HCT116 (cell line): Measurements from ENCODE around the gene EHD3. TPM values are rescaled to one million over a fixed set of nuclear protein-coding genes. Genes with fewer than 3 reads are reported as not detected.

Experiments
- ATAC-seq: fragments of 200-7000 bp; cut with Tn5 transposase; 2 replicates; pipeline ENCODE4 v1.9.1; 2020; ENCODE audit warnings: mild to moderate bottlenecking, moderate library complexity
- BruUV-seq: library from RNA; stranded (reverse); fragments of 400-500 nt; replicated peaks from 2 replicates; lab custom pipeline; 2021; lab: Mats Ljungman, UMichigan
- CTCF ChIA-PET: fragments of 300-600 bp; sonication (Branson Sonifier 250); formaldehyde crosslinking; loops from one replicate; lab custom pipeline; 2021; ENCODE audit warnings: antibody characterized with exemption; lab: Charles Lee
- POLR2A ChIA-PET: fragments of 300-600, 350-600 bp; sonication (Branson Sonifier 250); formaldehyde crosslinking; loops from one replicate; lab custom pipeline; 2021; ENCODE audit warnings: antibody characterized with exemption; lab: Charles Lee
- RAD21 ChIA-PET, 2 experiments: fragments of 300-600 bp; sonication (Branson Sonifier 250); formaldehyde crosslinking; loops; one replicate each; lab custom pipeline; 2023; ENCODE audit warnings: low total read pairs in 2 of 2; ENCODE audit not compliant: uncharacterized antibody in 2 of 2, unreplicated experiment in 2 of 2, low non-redundant PET in 1 of 2; lab: Charles Lee
- DNase-seq: peaks from one replicate; pipeline ENCODE4 v3.0.0-alpha.2; 2010; ENCODE audit warnings: low read depth, low spot score
- H2AFZ ChIP-seq: fragments of 200-600 bp; shearing (Covaris generic), sonication (generic); 2 replicates; pipeline ENCODE4 v1.6.1; 2017; ENCODE audit warnings: low read depth, mixed run types, mixed read lengths, antibody characterized with exemption, low read length; ENCODE audit not compliant: poor library complexity, severe bottlenecking
- H3K27ac ChIP-seq: 2 replicates; pipeline ENCODE4 v1.5.1; 2012; ENCODE audit warnings: low read depth, low read length
- H3K27me3 ChIP-seq: fragments of 200-600 bp; sonication (generic); 2 replicates; pipeline ENCODE4 v1.6.1; 2016; ENCODE audit warnings: mixed run types, low read length, mixed read lengths; ENCODE audit not compliant: insufficient read depth
- H3K36me3 ChIP-seq, 2 experiments: fragments of 200-500 bp in 1 of 2; fragments of 200-600 bp in 1 of 2; sonication (Bioruptor generic) in 1 of 2; sonication (generic) in 1 of 2; 2 replicates each; pipeline versions ENCODE4 v1.5.1 to v1.6.1; 2014 to 2016; ENCODE audit warnings: low read length in 2 of 2, inconsistent platforms in 1 of 2, mixed read lengths in 1 of 2, mixed run types in 1 of 2; ENCODE audit not compliant: insufficient read depth in 2 of 2, control insufficient read depth in 1 of 2
- H3K4me1 ChIP-seq, 2 experiments: fragments of 200-600 bp in 1 of 2; sonication (generic) in 1 of 2; 2 replicates each; pipeline versions ENCODE4 v1.5.1 to v1.6.1; 2012 to 2017; ENCODE audit warnings: low read length in 2 of 2, inconsistent platforms in 1 of 2, mild to moderate bottlenecking in 1 of 2, mixed read lengths in 1 of 2, mixed run types in 1 of 2, moderate library complexity in 1 of 2; ENCODE audit not compliant: insufficient read depth in 2 of 2, control insufficient read depth in 1 of 2
- H3K4me2 ChIP-seq: fragments of 200-600 bp; sonication (generic); 2 replicates; pipeline ENCODE4 v1.6.1; 2017; ENCODE audit warnings: mixed run types, low read length, mixed read lengths
- H3K4me3 ChIP-seq, 2 experiments: fragments of 200-600 bp in 1 of 2; sonication (generic) in 1 of 2; replicated peaks in 1 of 2; 2 replicates each; pipeline ENCODE4 v1.5.1; 2011 to 2016; ENCODE audit warnings: low read length in 2 of 2, control low read depth in 1 of 2, low read depth in 1 of 2, mild to moderate bottlenecking in 1 of 2, mixed read lengths in 1 of 2, mixed run types in 1 of 2
- H3K79me2 ChIP-seq: fragments of 200-600 bp; sonication (generic); 2 replicates; pipeline ENCODE4 v1.6.1; 2017; ENCODE audit warnings: mild to moderate bottlenecking, mixed run types, low read length, moderate library complexity, mixed read lengths; ENCODE audit not compliant: insufficient read depth
- H3K9ac ChIP-seq: fragments of 200-600 bp; sonication (generic); 2 replicates; pipeline ENCODE4 v1.6.1; 2016; ENCODE audit warnings: low read length, mixed read lengths
- H3K9me2 ChIP-seq: fragments of 200-600 bp; sonication (generic), shearing (Covaris generic); 2 replicates; pipeline ENCODE4 v1.6.1; 2017; ENCODE audit warnings: mixed run types, mild to moderate bottlenecking, moderate library complexity; ENCODE audit not compliant: insufficient read depth
- H3K9me3 ChIP-seq, 2 experiments: fragments of 200-500 bp in 1 of 2; fragments of 200-600 bp in 1 of 2; sonication (Bioruptor generic) in 1 of 2; sonication (generic) in 1 of 2; 2 replicates each; pipeline ENCODE4 v1.6.1; 2014 to 2017; ENCODE audit warnings: low read length in 2 of 2, mixed read lengths in 2 of 2, inconsistent platforms in 1 of 2, low read depth in 1 of 2, mild to moderate bottlenecking in 1 of 2, mixed run types in 1 of 2, moderate library complexity in 1 of 2; ENCODE audit not compliant: control insufficient read depth in 1 of 2, insufficient read depth in 1 of 2
- H4K20me1 ChIP-seq: fragments of 200-600 bp; sonication (generic), shearing (Covaris generic); 2 replicates; pipeline ENCODE4 v1.6.1; 2017; ENCODE audit warnings: mixed run types, mild to moderate bottlenecking, moderate library complexity; ENCODE audit not compliant: insufficient read depth
- ATF3 ChIP-seq: IDR thresholded peaks from 2 replicates; pipeline ENCODE4 v1.6.1; 2012
- CBX3 ChIP-seq: IDR thresholded peaks from 2 replicates; pipeline ENCODE4 v1.6.1; 2012; ENCODE audit warnings: low read depth
- CEBPB ChIP-seq: IDR thresholded peaks from 2 replicates; pipeline ENCODE4 v1.6.1; 2012; ENCODE audit warnings: low read depth
- EGR1 ChIP-seq: IDR thresholded peaks from 2 replicates; pipeline ENCODE4 v1.6.1; 2012; ENCODE audit warnings: low read depth
- ELF1 ChIP-seq: IDR thresholded peaks from 2 replicates; pipeline ENCODE4 v1.6.1; 2012; ENCODE audit warnings: low read depth, borderline replicate concordance
- EZH2 ChIP-seq: fragments of 200-600 bp; sonication (generic); IDR thresholded peaks from 2 replicates; pipeline ENCODE4 v1.6.1; 2017; ENCODE audit warnings: antibody characterized with exemption, mixed run types
- EZH2phosphoT487 ChIP-seq: fragments of 200-600 bp; IDR thresholded peaks from 2 replicates; pipeline ENCODE4 v1.6.1; 2018; ENCODE audit warnings: antibody characterized with exemption, borderline replicate concordance
- FOSL1 ChIP-seq: IDR thresholded peaks from 2 replicates; pipeline ENCODE4 v1.6.1; 2012; ENCODE audit warnings: low read depth
- JUND ChIP-seq: IDR thresholded peaks from 2 replicates; pipeline ENCODE4 v1.6.1; 2012
- POLR2AphosphoS5 ChIP-seq: IDR thresholded peaks from 2 replicates; pipeline ENCODE4 v1.6.1; 2011; ENCODE audit warnings: mild to moderate bottlenecking, low read depth, low read length, moderate library complexity
- RAD21 ChIP-seq: IDR thresholded peaks from 2 replicates; pipeline ENCODE4 v1.6.1; 2012; ENCODE audit warnings: low read depth, mild to moderate bottlenecking
- REST ChIP-seq: IDR thresholded peaks from 2 replicates; pipeline ENCODE4 v1.6.1; 2012; ENCODE audit warnings: low read depth
- SIN3A ChIP-seq: IDR thresholded peaks from 2 replicates; pipeline ENCODE4 v1.6.1; 2012; ENCODE audit warnings: low read depth
- SRF ChIP-seq: IDR thresholded peaks from 2 replicates; pipeline ENCODE4 v1.6.1; 2012; ENCODE audit warnings: low read depth
- YY1 ChIP-seq: IDR thresholded peaks from 2 replicates; pipeline ENCODE4 v1.6.1; 2011; ENCODE audit warnings: low read length, low read depth, moderate library complexity, mild to moderate bottlenecking; ENCODE audit not compliant: insufficient replicate concordance; ENCODE audit errors: extremely low read depth
- ZBTB33 ChIP-seq: IDR thresholded peaks from 2 replicates; pipeline ENCODE4 v1.6.1; 2011; ENCODE audit warnings: mild to moderate bottlenecking, low read length, moderate library complexity; ENCODE audit not compliant: insufficient replicate concordance; ENCODE audit errors: extremely low read depth
- ZFX ChIP-seq: fragments of 450-650 bp; IDR thresholded peaks from 2 replicates; pipeline ENCODE4 v1.6.1; 2017
- ZNF274 ChIP-seq: fragments of 200-500 bp; sonication (Bioruptor generic); IDR thresholded peaks from 2 replicates; pipeline ENCODE4 v1.6.1; 2014; ENCODE audit warnings: mild to moderate bottlenecking, low read depth, low read length, inconsistent platforms
- intact Hi-C: fragments of 100-400 bp; cut with micrococcal nuclease; formaldehyde crosslinking; loops from 2 replicates; pipeline ENCODE4 v1.10.0; 2022
- total RNA-seq: library from RNA; stranded (reverse); gene quantifications from one replicate; pipeline ENCODE4 v1.2.1, GENCODE V29; 2021; ENCODE audit not compliant: unreplicated experiment
- TF ChIP-seq, protein P1 (sequence below), 3 experiments: fragments of 200-600 bp in 1 of 3; sonication (generic) in 1 of 3; IDR thresholded peaks in 2 of 3; conservative IDR thresholded peaks in 1 of 3; 2 replicates each; pipeline ENCODE4 v1.5.1; 2012 to 2017; ENCODE audit warnings: low read depth in 2 of 3, low read length in 2 of 3, antibody characterized with exemption in 1 of 3, borderline replicate concordance in 1 of 3, control low read depth in 1 of 3, mild to moderate bottlenecking in 1 of 3, mixed read lengths in 1 of 3, mixed run types in 1 of 3, moderate library complexity in 1 of 3; ENCODE audit not compliant: insufficient read depth in 1 of 3

The EHD3 gene
- total RNA-seq, 1 experiment from 2014 or later, result not detected

- Histone ChIP-seq H3K36me3 (no peaks in the 10 kb centered on the region), H2AFZ (no peak overlapping the region), H3K4me3 (no peak overlapping the region), H3K9me2 (no peaks in the 10 kb centered on the region)
- POLR2A ChIA-PET, result no interaction called here
- intact Hi-C loops, result no loop called here
- TF ChIP-seq ELF1, result no peak
- TF ChIP-seq YY1, result no peak
- TF ChIP-seq JUND, result no peak
- TF ChIP-seq EZH2phosphoT487, result no peak
- no peak for TF ChIP-seq POLR2AphosphoS5
- TF ChIP-seq, protein P1, sequence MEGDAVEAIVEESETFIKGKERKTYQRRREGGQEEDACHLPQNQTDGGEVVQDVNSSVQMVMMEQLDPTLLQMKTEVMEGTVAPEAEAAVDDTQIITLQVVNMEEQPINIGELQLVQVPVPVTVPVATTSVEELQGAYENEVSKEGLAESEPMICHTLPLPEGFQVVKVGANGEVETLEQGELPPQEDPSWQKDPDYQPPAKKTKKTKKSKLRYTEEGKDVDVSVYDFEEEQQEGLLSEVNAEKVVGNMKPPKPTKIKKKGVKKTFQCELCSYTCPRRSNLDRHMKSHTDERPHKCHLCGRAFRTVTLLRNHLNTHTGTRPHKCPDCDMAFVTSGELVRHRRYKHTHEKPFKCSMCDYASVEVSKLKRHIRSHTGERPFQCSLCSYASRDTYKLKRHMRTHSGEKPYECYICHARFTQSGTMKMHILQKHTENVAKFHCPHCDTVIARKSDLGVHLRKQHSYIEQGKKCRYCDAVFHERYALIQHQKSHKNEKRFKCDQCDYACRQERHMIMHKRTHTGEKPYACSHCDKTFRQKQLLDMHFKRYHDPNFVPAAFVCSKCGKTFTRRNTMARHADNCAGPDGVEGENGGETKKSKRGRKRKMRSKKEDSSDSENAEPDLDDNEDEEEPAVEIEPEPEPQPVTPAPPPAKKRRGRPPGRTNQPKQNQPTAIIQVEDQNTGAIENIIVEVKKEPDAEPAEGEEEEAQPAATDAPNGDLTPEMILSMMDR (IDR thresholded peaks at IDR 0.05 in 2 of 3, conservative IDR thresholded peaks at IDR 0.05 in 1 of 3; ENCODE audit: borderline replicate concordance in 1 of 3, insufficient read depth in 1 of 3, low read depth in 2 of 3, low read length in 2 of 3), result no peak
- TF ChIP-seq REST, result no peak
- TF ChIP-seq ZNF274, result no peak
- no peak for TF ChIP-seq SIN3A
- TF ChIP-seq ZBTB33, result no peak
- TF ChIP-seq CEBPB, result no peak
- no peak for TF ChIP-seq EZH2
- no peak for TF ChIP-seq EGR1
- no peak for TF ChIP-seq CBX3
- TF ChIP-seq FOSL1, result no peak
- no peak for TF ChIP-seq RAD21
- no peak for TF ChIP-seq ZFX
- TF ChIP-seq ATF3, result no peak
- TF ChIP-seq SRF, result no peak
- TF ChIP-seq, all 23 proteins: peak for 0
- no peak overlapping the region for H3K9ac ChIP-seq
- H3K4me1 ChIP-seq, result no peaks in the 10 kb centered on the region
- H3K27ac ChIP-seq, result no peak overlapping the region
- no peak overlapping the region for H3K4me2 ChIP-seq
- RAD21 ChIA-PET, result no interaction called here
- H3K27me3 ChIP-seq, result no peaks in the 10 kb centered on the region
- no TSS peak for BruUV-seq
- CTCF ChIA-PET, result no interaction called here
- no peak for DNase-seq
- H3K9me3 ChIP-seq, result no peaks in the 10 kb centered on the region
- H4K20me1 ChIP-seq, result no peaks in the 10 kb centered on the region
- ATAC-seq, result no peak
- no peaks in the 10 kb centered on the region for H3K79me2 ChIP-seq
Observed at GRCh38 chr2:31239593-31240177, 5.7 kb downstream of the EHD3 start.
